IPS-20b (cell line): ENCODE results near the gene ZFYVE21.

Source experiments
- H3K27ac ChIP-seq: one replicate; pipeline ENCODE4 v1.5.1; 2013; ENCODE audit warnings: low read length
- H3K27me3 ChIP-seq: 2 replicates; pipeline ENCODE4 v1.6.1; 2013; ENCODE audit warnings: mild to moderate bottlenecking, low read length, inconsistent platforms; ENCODE audit not compliant: insufficient read depth
- H3K36me3 ChIP-seq: 2 replicates; pipeline ENCODE4 v1.6.1; 2013; ENCODE audit warnings: low read depth, mild to moderate bottlenecking, inconsistent platforms, low read length, moderate library complexity; ENCODE audit not compliant: insufficient read depth
- H3K4me1 ChIP-seq: 2 replicates; pipeline ENCODE4 v1.6.1; 2013; ENCODE audit warnings: mild to moderate bottlenecking, control low read depth, inconsistent platforms, low read length, moderate library complexity; ENCODE audit not compliant: insufficient read depth
- H3K4me3 ChIP-seq: 2 replicates; pipeline ENCODE4 v1.5.1; 2013; ENCODE audit warnings: mild to moderate bottlenecking, low read length, inconsistent platforms
- H3K9ac ChIP-seq: 2 replicates; pipeline ENCODE4 v1.6.1; 2013; ENCODE audit warnings: low read depth, mild to moderate bottlenecking, inconsistent platforms, low read length, moderate library complexity
- H3K9me3 ChIP-seq: 2 replicates; pipeline ENCODE4 v1.6.1; 2013; ENCODE audit warnings: mild to moderate bottlenecking, low read depth, low read length, inconsistent platforms; ENCODE audit not compliant: insufficient read depth

Gene ZFYVE21

DNA sequence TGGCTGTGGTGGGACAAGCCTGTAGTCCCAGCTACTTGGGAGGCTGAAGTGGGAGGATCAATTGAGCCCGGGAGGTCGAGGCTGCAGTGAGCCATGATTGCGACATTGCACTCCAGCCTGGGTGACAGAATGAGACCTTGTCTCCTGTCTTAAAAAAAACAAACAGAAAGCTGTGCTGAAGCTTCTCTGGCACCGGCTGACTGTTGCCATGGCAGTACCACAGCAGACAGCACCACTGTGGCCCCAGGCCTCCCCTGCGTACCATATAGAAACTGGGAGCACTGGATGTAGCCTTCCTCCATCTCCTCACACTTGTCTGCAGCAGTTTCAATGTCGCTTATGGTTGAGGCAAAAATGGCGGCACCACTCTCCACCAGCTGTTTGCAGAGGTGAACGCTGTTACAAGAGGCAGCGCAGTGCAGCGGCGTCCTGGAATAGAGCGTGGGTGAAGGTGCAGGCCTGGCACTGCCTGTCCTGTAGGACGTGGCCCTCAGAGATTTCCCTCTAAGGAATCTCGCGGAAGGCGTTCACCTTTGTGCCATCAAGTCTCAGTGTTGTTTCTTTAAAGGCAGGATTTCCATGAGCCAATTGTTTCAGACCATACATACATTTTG, 21.9 kb downstream of the ZFYVE21 start:
- H3K4me3 ChIP-seq, result no peak overlapping the region
- 0 out of 2 replicates have a peak, but pooled peaks cover 2% of the 10 kb centered on the region for H3K4me1 ChIP-seq
- no peak overlapping the region for H3K9ac ChIP-seq
- H3K36me3 ChIP-seq, result peaks cover 13% of the 10 kb centered on the region; the same call in 1 of the 2 replicates
- no peak overlapping the region for H3K27ac ChIP-seq
- no peaks in the 10 kb centered on the region for H3K27me3 ChIP-seq
- no peaks in the 10 kb centered on the region for H3K9me3 ChIP-seq

DNA sequence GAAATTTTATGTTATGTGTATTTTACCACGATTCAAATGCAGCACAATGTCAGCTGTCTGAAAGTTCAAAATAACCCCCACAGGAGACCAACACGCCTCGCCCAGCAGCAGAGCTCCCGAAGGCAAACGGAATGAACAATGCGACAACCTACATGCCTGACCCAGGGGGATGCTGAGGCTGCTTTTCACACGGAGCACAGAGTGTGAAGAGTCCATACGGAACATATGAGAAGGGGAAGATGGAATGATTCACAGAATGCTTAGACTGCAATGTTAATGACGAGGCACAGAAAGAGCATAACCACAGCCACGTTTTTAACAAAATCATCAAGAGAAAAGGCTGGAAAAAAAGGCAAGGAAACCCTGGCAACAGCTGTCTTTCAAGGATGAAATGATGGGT, 22.6 kb downstream of the ZFYVE21 start:
- no peak overlapping the region for H3K9ac ChIP-seq
- 0 out of 2 replicates have a peak, but pooled peaks cover 2% of the 10 kb centered on the region for H3K4me1 ChIP-seq
- no peaks in the 10 kb centered on the region for H3K9me3 ChIP-seq
- peaks cover 8% of the 10 kb centered on the region; the same call in 1 of the 2 replicates for H3K36me3 ChIP-seq
- H3K27ac ChIP-seq, result no peak overlapping the region
- no peaks in the 10 kb centered on the region for H3K27me3 ChIP-seq
- no peak overlapping the region for H3K4me3 ChIP-seq

DNA sequence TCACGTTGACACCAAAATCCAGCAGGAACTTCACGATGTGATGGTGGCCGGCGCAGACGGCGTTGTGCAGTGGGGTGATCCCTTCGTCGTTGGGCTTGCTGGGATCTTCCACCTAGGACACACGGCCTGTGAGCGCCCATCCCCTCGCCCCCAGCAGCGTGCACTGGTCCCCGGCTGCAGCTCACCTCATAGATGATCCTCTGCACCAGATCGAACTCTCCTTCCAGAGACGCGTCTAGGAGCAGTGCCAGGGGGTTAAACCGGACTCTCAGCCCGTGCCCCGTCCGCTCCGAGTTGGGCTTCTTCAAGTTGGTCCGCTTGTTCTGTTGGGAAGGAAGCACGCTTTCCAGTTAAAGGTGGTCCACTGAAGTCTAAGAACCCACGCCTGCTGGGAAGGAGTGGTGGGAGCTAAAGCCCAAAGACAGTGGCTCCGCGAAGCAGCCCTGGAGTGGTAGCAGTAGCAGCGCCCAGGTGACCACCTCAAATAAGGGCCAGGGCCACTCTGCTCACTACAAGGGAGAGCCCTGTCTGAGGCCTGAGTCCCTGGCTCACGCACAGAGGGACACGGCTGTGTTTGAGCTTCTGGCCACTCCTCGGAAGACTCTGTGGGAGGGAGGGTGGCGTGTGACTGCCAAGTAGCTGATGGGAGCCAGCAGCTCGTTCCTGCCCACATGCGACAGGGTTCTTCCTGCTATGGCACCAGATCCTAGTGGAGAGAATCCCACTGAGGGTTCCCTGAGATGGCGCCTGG, 23.3 kb downstream of the ZFYVE21 start:
- no peaks in the 10 kb centered on the region for H3K27me3 ChIP-seq
- no peak overlapping the region for H3K9ac ChIP-seq
- H3K4me1 ChIP-seq, result 0 out of 2 replicates have a peak, but pooled peaks cover 2% of the 10 kb centered on the region
- H3K9me3 ChIP-seq, result no peaks in the 10 kb centered on the region
- peaks cover 1% of the 10 kb centered on the region; the same call in 1 of the 2 replicates for H3K36me3 ChIP-seq
- no peak overlapping the region for H3K27ac ChIP-seq
- no peak overlapping the region for H3K4me3 ChIP-seq

GRCh38 chr14:103739466-103739792, 23.8 kb downstream of the ZFYVE21 start:
- Histone ChIP-seq H3K4me1 (0 out of 2 replicates have a peak, but pooled peaks cover 2% of the 10 kb centered on the region), H3K27me3 (no peaks in the 10 kb centered on the region), H3K9me3 (no peaks in the 10 kb centered on the region), H3K9ac (no peak overlapping the region), H3K36me3 (no peaks in the 10 kb centered on the region), H3K27ac (no peak overlapping the region), H3K4me3 (no peak overlapping the region)

- Histone ChIP-seq H3K27ac (no peak overlapping the region), H3K9me3 (no peaks in the 10 kb centered on the region), H3K9ac (no peak overlapping the region), H3K36me3 (no peaks in the 10 kb centered on the region), H3K4me1 (0 out of 2 replicates have a peak, but pooled peaks cover 2% of the 10 kb centered on the region), H3K27me3 (no peaks in the 10 kb centered on the region), H3K4me3 (no peak overlapping the region)
These were observed 24.3 kb downstream of the ZFYVE21 start for GRCh38 chr14:103739793-103740501.

GRCh38 chr14:103740991-103741689, 25.5 kb downstream of the ZFYVE21 start:
- Histone ChIP-seq H3K4me3 (no peak overlapping the region), H3K4me1 (0 out of 2 replicates have a peak, but pooled peaks cover 2% of the 10 kb centered on the region), H3K9me3 (no peaks in the 10 kb centered on the region), H3K27ac (no peak overlapping the region), H3K36me3 (no peaks in the 10 kb centered on the region), H3K9ac (no peak overlapping the region), H3K27me3 (no peaks in the 10 kb centered on the region)

GRCh38 chr14:103741876-103742275, 26.3 kb downstream of the ZFYVE21 start:
- no peak overlapping the region for H3K9ac ChIP-seq
- H3K27me3 ChIP-seq, result no peaks in the 10 kb centered on the region
- 0 out of 2 replicates have a peak, but pooled peaks cover 2% of the 10 kb centered on the region for H3K4me1 ChIP-seq
- H3K4me3 ChIP-seq, result no peak overlapping the region
- no peak overlapping the region for H3K27ac ChIP-seq
- no peaks in the 10 kb centered on the region for H3K36me3 ChIP-seq
- H3K9me3 ChIP-seq, result no peaks in the 10 kb centered on the region

DNA sequence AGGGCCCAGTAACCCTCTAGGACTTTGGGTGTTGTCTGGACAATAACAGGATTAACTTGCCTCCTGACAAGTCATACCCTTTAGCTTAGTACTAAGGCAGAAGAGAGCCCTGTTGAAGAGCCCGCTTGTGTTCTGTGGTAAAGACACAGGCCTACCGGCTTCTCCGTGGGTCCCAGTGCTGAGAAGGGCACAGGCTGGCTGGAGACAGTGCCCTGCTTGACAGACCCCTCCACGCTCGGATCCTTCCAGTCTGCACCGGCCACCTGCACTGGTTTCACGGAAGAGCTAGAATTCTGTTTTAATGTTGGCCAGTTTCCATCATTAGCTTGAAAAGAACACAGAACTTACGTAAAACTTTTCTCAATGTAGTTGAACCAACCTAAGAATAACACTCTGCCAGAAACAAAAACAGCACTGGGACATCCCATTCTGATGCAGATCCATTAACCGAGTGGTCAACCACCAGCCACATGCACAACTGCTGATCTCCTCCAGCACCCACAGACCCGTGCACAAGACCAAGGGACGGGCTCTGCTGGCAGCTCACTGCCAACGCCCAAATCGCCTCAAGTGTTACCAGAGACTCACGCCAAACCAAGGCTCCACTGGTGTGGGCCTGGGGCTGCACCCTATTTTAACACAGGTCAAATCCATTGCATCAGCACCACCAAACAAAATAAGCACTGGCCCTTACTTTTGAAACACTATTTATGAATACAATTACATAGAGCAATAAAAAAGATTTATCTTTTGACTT, 27.1 kb downstream of the ZFYVE21 start:
- H3K36me3 ChIP-seq, result no peaks in the 10 kb centered on the region
- no peak overlapping the region for H3K27ac ChIP-seq
- H3K4me1 ChIP-seq, result 0 out of 2 replicates have a peak, but pooled peaks cover 2% of the 10 kb centered on the region
- no peak overlapping the region for H3K4me3 ChIP-seq
- H3K27me3 ChIP-seq, result no peaks in the 10 kb centered on the region
- H3K9me3 ChIP-seq, result no peaks in the 10 kb centered on the region
- H3K9ac ChIP-seq, result no peak overlapping the region

DNA sequence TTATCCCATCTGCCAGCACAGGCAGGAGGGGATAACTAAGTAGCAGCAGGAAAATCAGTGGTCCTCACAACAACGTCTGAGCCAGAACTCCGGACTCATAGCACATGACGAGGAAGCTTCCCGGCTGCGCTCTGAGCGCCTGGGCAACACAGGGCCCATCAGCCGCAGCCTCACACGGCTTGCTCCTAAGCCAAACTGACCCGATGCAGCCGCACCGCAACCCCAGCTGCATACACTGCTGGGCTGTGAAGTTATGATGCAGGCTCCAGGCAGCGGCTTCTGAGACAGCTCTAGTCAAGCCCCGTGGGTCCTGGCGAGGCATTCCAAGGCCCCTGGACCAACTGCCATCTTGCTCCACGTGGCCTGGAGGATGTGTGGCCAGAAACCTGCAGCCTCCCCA, 28.1 kb downstream of the ZFYVE21 start:
- Histone ChIP-seq H3K4me1 (0 out of 2 replicates have a peak, but pooled peaks cover 2% of the 10 kb centered on the region), H3K36me3 (no peaks in the 10 kb centered on the region), H3K27me3 (no peaks in the 10 kb centered on the region), H3K27ac (no peak overlapping the region), H3K9me3 (no peaks in the 10 kb centered on the region), H3K4me3 (no peak overlapping the region), H3K9ac (no peak overlapping the region)

DNA sequence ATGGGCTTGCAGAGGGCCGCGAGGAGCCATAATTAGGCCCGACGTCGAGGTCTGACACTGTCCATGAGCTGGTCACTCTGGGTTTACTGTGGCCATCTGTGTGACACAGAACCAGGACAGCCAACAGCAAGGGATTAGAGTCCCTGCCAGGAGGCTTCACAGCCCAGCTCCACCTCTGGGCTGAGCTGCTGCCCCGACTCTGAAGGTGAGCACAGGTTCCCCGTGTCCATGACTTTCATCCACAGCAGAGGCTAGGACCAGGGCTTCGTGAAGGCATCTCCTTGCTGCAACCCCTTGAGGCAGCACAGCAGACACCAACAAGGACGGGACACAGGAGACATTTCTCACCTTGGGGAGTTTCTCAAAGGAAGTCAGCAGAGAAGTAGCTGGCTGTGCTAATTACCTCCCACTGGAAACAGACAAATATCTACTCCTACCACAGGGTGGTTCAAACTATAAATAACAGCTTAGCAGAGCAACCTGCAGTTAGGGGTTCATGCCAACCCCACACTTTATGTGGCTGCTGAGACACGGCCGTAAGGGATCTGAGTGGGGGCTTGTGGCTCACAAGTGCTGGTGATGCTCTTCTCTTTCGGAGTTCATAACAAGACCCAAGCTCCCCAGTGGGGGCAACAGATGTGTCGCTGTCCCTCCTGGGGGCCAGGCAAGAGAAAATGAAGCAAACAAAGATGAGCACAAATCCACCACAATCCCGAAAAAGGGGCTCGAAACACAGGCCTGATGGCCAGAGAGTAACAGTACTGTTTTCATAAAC, 29.2 kb downstream of the ZFYVE21 start:
- Histone ChIP-seq H3K4me3 (no peak overlapping the region), H3K27me3 (no peaks in the 10 kb centered on the region), H3K36me3 (no peaks in the 10 kb centered on the region), H3K9me3 (no peaks in the 10 kb centered on the region), H3K27ac (no peak overlapping the region), H3K4me1 (no peaks in the 10 kb centered on the region), H3K9ac (no peak overlapping the region)
